Astrocyte (in vitro differentiated cells and primary cell): ENCODE data around the gene TRAF3IP1. TPM values are rescaled to one million over a fixed set of nuclear protein-coding genes. Genes with fewer than 3 reads are reported as not detected.

Source experiments
- DNase-seq: peaks from one replicate; pipeline ENCODE4 v3.0.0-alpha.2; 2010; ENCODE audit warnings: low read depth
- FAIRE-seq: peaks from 2 replicates; lab custom pipeline; 2011; peaks lifted over from hg19 to GRCh38; lab: Jason Lieb, UNC
- H2AFZ ChIP-seq: 2 replicates; pipeline ENCODE4 v1.6.0; 2012; ENCODE audit warnings: low read depth, low read length, inconsistent platforms
- H3K27ac ChIP-seq: 2 replicates; pipeline ENCODE4 v1.5.1; 2011; ENCODE audit warnings: low read depth, low read length, inconsistent platforms
- H3K27me3 ChIP-seq: 2 replicates; pipeline ENCODE4 v1.6.0; 2011; ENCODE audit warnings: low read length, inconsistent platforms; ENCODE audit not compliant: insufficient read depth
- H3K36me3 ChIP-seq: 2 replicates; pipeline ENCODE4 v1.5.1; 2011; ENCODE audit warnings: low read length, inconsistent platforms; ENCODE audit not compliant: insufficient read depth
- H3K4me1 ChIP-seq: 2 replicates; pipeline ENCODE4 v1.5.1; 2011; ENCODE audit warnings: low read length, inconsistent platforms; ENCODE audit not compliant: insufficient read depth
- H3K4me2 ChIP-seq: 2 replicates; pipeline ENCODE4 v1.6.0; 2012; ENCODE audit warnings: low read length, inconsistent platforms
- H3K4me3 ChIP-seq: 2 replicates; pipeline ENCODE4 v1.5.1; 2011; ENCODE audit warnings: low read depth, mild to moderate bottlenecking, low read length, inconsistent platforms; ENCODE audit not compliant: insufficient read depth
- H3K79me2 ChIP-seq: 2 replicates; pipeline ENCODE4 v1.6.0; 2012; ENCODE audit warnings: mild to moderate bottlenecking, low read length, inconsistent platforms; ENCODE audit not compliant: insufficient read depth
- H3K9ac ChIP-seq: 2 replicates; pipeline ENCODE4 v1.6.0; 2012; ENCODE audit warnings: mild to moderate bottlenecking, low read length, inconsistent platforms
- H3K9me3 ChIP-seq: 2 replicates; pipeline ENCODE4 v1.5.1; 2012; ENCODE audit warnings: low read depth, mild to moderate bottlenecking, low read length, inconsistent platforms; ENCODE audit not compliant: insufficient read depth
- H4K20me1 ChIP-seq: 2 replicates; pipeline ENCODE4 v1.6.0; 2012; ENCODE audit warnings: low read length, inconsistent platforms; ENCODE audit not compliant: insufficient read depth
- H3K27ac Mint-ChIP-seq: one replicate; pipeline ENCODE4 v1.8.0; 2021; ENCODE audit warnings: mild to moderate bottlenecking, mixed read lengths; ENCODE audit not compliant: unreplicated experiment
- H3K27me3 Mint-ChIP-seq: one replicate; pipeline ENCODE4 v1.8.0; 2021; ENCODE audit warnings: low read depth, mixed read lengths; ENCODE audit not compliant: unreplicated experiment
- H3K36me3 Mint-ChIP-seq: one replicate; pipeline ENCODE4 v1.8.0; 2021; ENCODE audit warnings: low read depth, mixed read lengths; ENCODE audit not compliant: unreplicated experiment
- H3K4me1 Mint-ChIP-seq: one replicate; pipeline ENCODE4 v1.8.0; 2021; ENCODE audit warnings: low read depth, mixed read lengths; ENCODE audit not compliant: unreplicated experiment
- H3K4me3 Mint-ChIP-seq: one replicate; pipeline ENCODE4 v1.8.0; 2021; ENCODE audit warnings: mild to moderate bottlenecking, moderate library complexity, mixed read lengths; ENCODE audit not compliant: unreplicated experiment
- H3K9me3 Mint-ChIP-seq: one replicate; pipeline ENCODE4 v1.8.0; 2021; ENCODE audit warnings: mild to moderate bottlenecking, mixed read lengths; ENCODE audit not compliant: unreplicated experiment
- EZH2 ChIP-seq: IDR thresholded peaks from 2 replicates; pipeline ENCODE4 v1.6.1; 2012; ENCODE audit warnings: mild to moderate bottlenecking, low read length, inconsistent platforms; ENCODE audit not compliant: insufficient read depth
- total RNA-seq: library from RNA; stranded (reverse); gene quantifications from 2 replicates; pipeline ENCODE4 v1.2.1, GENCODE V29; 2021
- TF ChIP-seq, protein P1 (sequence below): IDR thresholded peaks from 2 replicates; pipeline ENCODE4 v1.5.1; 2011; ENCODE audit warnings: low read depth, mild to moderate bottlenecking, inconsistent platforms, low read length, moderate library complexity; ENCODE audit not compliant: insufficient read depth

The TRAF3IP1 gene
- total RNA-seq, 1 donor from 2014 or later: 19.6 TPM

DNA sequence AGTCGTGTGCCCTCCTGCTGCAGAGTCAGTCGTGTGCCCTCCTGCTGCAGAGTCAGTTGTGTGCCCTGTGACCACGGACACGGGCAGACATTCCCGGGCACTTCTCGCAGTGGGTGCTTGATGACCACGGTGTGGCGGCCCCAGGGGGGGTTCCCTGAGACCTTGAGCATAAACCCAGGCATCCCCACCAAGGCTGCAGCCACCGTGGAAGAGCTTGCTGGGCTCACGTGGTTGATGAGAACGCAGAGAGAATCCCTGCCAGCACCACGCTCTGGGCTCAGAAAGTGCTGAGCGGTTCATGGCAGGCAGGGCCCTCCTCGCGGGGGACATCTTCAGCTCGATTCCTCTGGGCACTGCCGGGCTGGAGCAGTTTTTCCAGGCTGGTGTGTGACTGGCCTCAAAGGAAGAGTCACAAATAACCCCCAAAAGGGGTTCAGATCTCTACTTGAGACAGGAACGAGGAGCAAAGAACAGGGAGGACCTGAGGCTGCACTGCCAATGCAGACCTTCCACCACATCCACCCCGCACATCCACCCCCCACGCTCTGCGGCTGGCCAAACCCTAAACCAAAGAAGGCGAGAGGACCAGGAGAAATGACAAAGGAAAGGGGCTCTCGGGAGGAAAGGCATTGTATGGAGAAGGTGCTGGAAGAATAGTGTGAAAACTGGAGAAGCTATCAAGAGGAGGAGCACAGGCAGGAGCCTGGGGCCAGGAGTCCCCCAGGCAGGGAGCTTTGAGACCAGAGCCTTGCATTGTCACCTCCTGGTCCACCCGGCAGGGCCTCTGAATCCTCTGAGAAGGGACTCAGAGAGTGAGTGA lies 23.5 kb upstream of the TRAF3IP1 start:
- H3K9me3 ChIP-seq: no peaks in the 10 kb centered on the region
- no peaks in the 10 kb centered on the region for H3K36me3 Mint-ChIP-seq
- H3K4me1 ChIP-seq: no peaks in the 10 kb centered on the region

DNA sequence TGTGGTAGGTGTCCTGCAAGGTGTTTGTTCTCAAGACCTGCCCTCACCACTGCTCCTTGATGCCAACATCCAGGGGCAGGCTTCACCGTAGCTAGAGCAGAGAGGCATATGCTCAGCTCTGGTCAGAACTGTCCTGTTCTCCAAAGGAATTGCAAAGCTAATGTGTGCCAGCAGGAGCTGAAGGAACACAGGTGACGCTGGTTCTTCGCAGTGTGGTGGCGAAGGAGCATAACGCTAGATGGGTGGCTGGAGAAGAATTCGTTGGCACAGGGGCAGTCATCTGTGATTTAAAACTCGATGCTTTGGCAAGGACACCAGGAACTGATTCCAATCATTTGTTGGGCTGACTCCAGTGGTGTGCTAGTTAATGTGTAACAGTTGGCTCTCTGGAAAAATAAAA lies 20.5 kb upstream of the TRAF3IP1 start:
- Histone ChIP-seq H2AFZ (no peak overlapping the region), H3K9me3 (no peaks in the 10 kb centered on the region), H3K4me2 (no peak overlapping the region), H3K27ac (no peak overlapping the region), H3K79me2 (no peaks in the 10 kb centered on the region), H3K36me3 (no peaks in the 10 kb centered on the region), H3K9ac (no peak overlapping the region), H3K27me3 (peaks cover 4% of the 10 kb centered on the region), H4K20me1 (no peaks in the 10 kb centered on the region), H3K4me1 (no peaks in the 10 kb centered on the region), H3K4me3 (no peak overlapping the region)
- Mint-ChIP-seq H3K4me3 (no peak overlapping the region), H3K27ac (no peak overlapping the region), H3K9me3 (no peaks in the 10 kb centered on the region), H3K4me1 (no peaks in the 10 kb centered on the region), H3K36me3 (no peaks in the 10 kb centered on the region), H3K27me3 (peaks cover 23% of the 10 kb centered on the region)
- TF ChIP-seq, protein P1, sequence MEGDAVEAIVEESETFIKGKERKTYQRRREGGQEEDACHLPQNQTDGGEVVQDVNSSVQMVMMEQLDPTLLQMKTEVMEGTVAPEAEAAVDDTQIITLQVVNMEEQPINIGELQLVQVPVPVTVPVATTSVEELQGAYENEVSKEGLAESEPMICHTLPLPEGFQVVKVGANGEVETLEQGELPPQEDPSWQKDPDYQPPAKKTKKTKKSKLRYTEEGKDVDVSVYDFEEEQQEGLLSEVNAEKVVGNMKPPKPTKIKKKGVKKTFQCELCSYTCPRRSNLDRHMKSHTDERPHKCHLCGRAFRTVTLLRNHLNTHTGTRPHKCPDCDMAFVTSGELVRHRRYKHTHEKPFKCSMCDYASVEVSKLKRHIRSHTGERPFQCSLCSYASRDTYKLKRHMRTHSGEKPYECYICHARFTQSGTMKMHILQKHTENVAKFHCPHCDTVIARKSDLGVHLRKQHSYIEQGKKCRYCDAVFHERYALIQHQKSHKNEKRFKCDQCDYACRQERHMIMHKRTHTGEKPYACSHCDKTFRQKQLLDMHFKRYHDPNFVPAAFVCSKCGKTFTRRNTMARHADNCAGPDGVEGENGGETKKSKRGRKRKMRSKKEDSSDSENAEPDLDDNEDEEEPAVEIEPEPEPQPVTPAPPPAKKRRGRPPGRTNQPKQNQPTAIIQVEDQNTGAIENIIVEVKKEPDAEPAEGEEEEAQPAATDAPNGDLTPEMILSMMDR: no peak
- no peak for TF ChIP-seq EZH2
- DNase-seq (no peak), FAIRE-seq (no peak)

More for the DNA sequence above, 23.5 kb upstream of the TRAF3IP1 start:
- H3K4me2 ChIP-seq: no peak overlapping the region
- Mint-ChIP-seq H3K27me3 (peaks cover 25% of the 10 kb centered on the region), H3K27ac (no peak overlapping the region), H3K9me3 (no peaks in the 10 kb centered on the region), H3K4me3 (no peak overlapping the region), H3K4me1 (no peaks in the 10 kb centered on the region)
- H2AFZ ChIP-seq: no peak overlapping the region
- no peaks in the 10 kb centered on the region for H3K36me3 ChIP-seq
- H3K27ac ChIP-seq: no peak overlapping the region
- H3K9ac ChIP-seq: no peak overlapping the region
- no peaks in the 10 kb centered on the region for H4K20me1 ChIP-seq
- TF ChIP-seq, protein P1: no peak
- TF ChIP-seq EZH2: no peak
- H3K4me3 ChIP-seq: no peak overlapping the region
- FAIRE-seq (no peak), DNase-seq (no peak)
- H3K27me3 ChIP-seq: peaks cover 4% of the 10 kb centered on the region
- no peaks in the 10 kb centered on the region for H3K79me2 ChIP-seq

DNA sequence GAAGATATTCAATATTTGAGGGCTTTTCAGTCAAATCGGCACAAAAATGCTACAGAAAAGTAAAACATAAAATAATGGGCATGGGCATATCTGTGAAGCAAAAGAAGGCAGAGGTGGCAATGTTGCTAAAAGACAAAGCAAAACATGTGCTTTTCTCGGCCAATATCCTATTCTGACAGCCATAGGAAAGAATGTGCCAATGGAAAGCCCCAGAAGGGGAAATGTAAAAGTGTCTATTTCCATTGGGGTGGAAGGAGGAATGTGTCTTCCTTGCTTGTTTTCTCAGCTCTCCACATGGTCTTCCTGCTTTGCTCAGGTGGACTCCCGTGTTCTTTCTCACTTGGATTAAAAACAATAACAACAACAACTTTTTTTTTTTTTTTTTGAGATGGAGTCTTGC lies 18.2 kb upstream of the TRAF3IP1 start:
- no peaks in the 10 kb centered on the region for H3K36me3 Mint-ChIP-seq
- Histone ChIP-seq H2AFZ (no peak overlapping the region), H4K20me1 (no peaks in the 10 kb centered on the region), H3K9me3 (no peaks in the 10 kb centered on the region), H3K4me3 (no peak overlapping the region), H3K27me3 (peaks cover 3% of the 10 kb centered on the region), H3K27ac (no peak overlapping the region), H3K9ac (no peak overlapping the region), H3K79me2 (no peaks in the 10 kb centered on the region), H3K4me2 (no peak overlapping the region), H3K4me1 (no peaks in the 10 kb centered on the region), H3K36me3 (no peaks in the 10 kb centered on the region)
- H3K27ac Mint-ChIP-seq: no peak overlapping the region
- H3K27me3 Mint-ChIP-seq: peaks cover 22% of the 10 kb centered on the region
- no peak overlapping the region for H3K4me3 Mint-ChIP-seq
- H3K9me3 Mint-ChIP-seq: no peaks in the 10 kb centered on the region
- DNase-seq: no peak
- H3K4me1 Mint-ChIP-seq: no peaks in the 10 kb centered on the region
- no peak for TF ChIP-seq EZH2
- TF ChIP-seq, protein P1: no peak
- no peak for FAIRE-seq
